GM12878 (cell line): ENCODE results near the gene LSAMP. TPM values are rescaled to one million over a fixed set of nuclear protein-coding genes. Genes with fewer than 3 reads are reported as not detected.

Experiments
- ATAC-seq: fragments of 200-7000 bp; cut with Tn5 transposase; 3 replicates; pipeline ENCODE4 v1.9.1; 2020; ENCODE audit warnings: mild to moderate bottlenecking, moderate library complexity
- BruUV-seq: library from RNA; stranded (reverse); fragments of 400-500 nt; replicated peaks from 2 replicates; lab custom pipeline; 2021; lab: Mats Ljungman, UMichigan
- CTCF ChIA-PET: fragments of 300-600 bp; sonication (Branson Sonifier 250); formaldehyde crosslinking; extraction: SDS; loops from one replicate; lab custom pipeline; 2021; ENCODE audit warnings: inconsistent platforms; lab: Yijun Ruan, JAX
- POLR2A ChIA-PET: fragments of 350-600 bp; formaldehyde crosslinking; extraction: SDS; loops from one replicate; lab custom pipeline; 2021; ENCODE audit warnings: inconsistent platforms; lab: Charles Lee
- RAD21 ChIA-PET: fragments of 300-600 bp; sonication (Branson Sonifier 250); formaldehyde crosslinking; loops from one replicate; lab custom pipeline; 2023; ENCODE audit warnings: antibody characterized with exemption; ENCODE audit not compliant: unreplicated experiment; lab: Charles Lee
- SMC1A ChIA-PET: fragments of 300-600 bp; sonication (Branson Sonifier 250); formaldehyde crosslinking; loops from one replicate; lab custom pipeline; 2023; ENCODE audit not compliant: unreplicated experiment, uncharacterized antibody; lab: Charles Lee
- DNase-seq: peaks from one replicate; pipeline ENCODE4 v3.0.0-alpha.2; 2011; ENCODE audit warnings: low read depth, low spot score
- FAIRE-seq: peaks from 3 replicates; lab custom pipeline; 2011; peaks lifted over from hg19 to GRCh38; lab: Jason Lieb, UNC
- H2AFZ ChIP-seq: 2 replicates; pipeline ENCODE4 v1.6.0; 2011; ENCODE audit warnings: low read depth, low read length, control low read depth; ENCODE audit not compliant: control insufficient read depth
- H3K27ac ChIP-seq: 2 replicates; pipeline ENCODE4 v1.5.1; 2011; ENCODE audit warnings: control low read depth; ENCODE audit not compliant: control insufficient read depth, insufficient read depth
- H3K27me3 ChIP-seq, 2 experiments: replicated peaks in 1 of 2; 2 replicates each; pipeline versions ENCODE4 v1.6.0 to v1.6.1; 2011; ENCODE audit warnings: low read length in 1 of 2; ENCODE audit not compliant: control insufficient read depth in 2 of 2, insufficient read depth in 2 of 2
- H3K36me3 ChIP-seq, 2 experiments: 2 replicates each; pipeline ENCODE4 v1.5.1; 2011; ENCODE audit warnings: low read length in 1 of 2; ENCODE audit not compliant: control insufficient read depth in 2 of 2, insufficient read depth in 2 of 2
- H3K4me1 ChIP-seq: 2 replicates; pipeline ENCODE4 v1.6.1; 2011; ENCODE audit warnings: mild to moderate bottlenecking, low read length, moderate library complexity, mixed read lengths; ENCODE audit not compliant: control insufficient read depth, insufficient read depth
- H3K4me2 ChIP-seq: 2 replicates; pipeline ENCODE4 v1.6.0; 2011; ENCODE audit warnings: control low read depth; ENCODE audit not compliant: control insufficient read depth, insufficient read depth
- H3K4me3 ChIP-seq: fragments of 200-600 bp; sonication (generic); 2 replicates; pipeline ENCODE4 v1.5.1; 2016
- H3K79me2 ChIP-seq: 2 replicates; pipeline ENCODE4 v1.6.0; 2011; ENCODE audit warnings: low read length; ENCODE audit not compliant: control insufficient read depth, insufficient read depth
- H3K9ac ChIP-seq: 2 replicates; pipeline ENCODE4 v1.8.0; 2011; ENCODE audit warnings: low read length, control low read depth, mixed read lengths; ENCODE audit not compliant: control insufficient read depth, insufficient read depth
- H3K9me3 ChIP-seq: replicated peaks from 3 replicates; pipeline ENCODE4 v1.5.1; 2011; ENCODE audit warnings: mild to moderate bottlenecking, low read length; ENCODE audit not compliant: control insufficient read depth, insufficient read depth
- H4K20me1 ChIP-seq: 2 replicates; pipeline ENCODE4 v1.6.0; 2011; ENCODE audit not compliant: control insufficient read depth, insufficient read depth
- ATF7 ChIP-seq: fragments of 450-650 bp; IDR thresholded peaks from 2 replicates; pipeline ENCODE4 v1.6.1; 2016; ENCODE audit warnings: low read depth, mild to moderate bottlenecking
- BACH1 ChIP-seq: fragments of 450-650 bp; IDR thresholded peaks from 2 replicates; pipeline ENCODE4 v1.6.1; 2017; ENCODE audit warnings: mild to moderate bottlenecking, borderline replicate concordance
- HDAC6 ChIP-seq: fragments of 200-600 bp; sonication (generic); IDR thresholded peaks from one replicate; pipeline ENCODE4 v1.8.0; 2017; ENCODE audit warnings: antibody characterized with exemption; ENCODE audit not compliant: unreplicated experiment
- IRF4 ChIP-seq: IDR thresholded peaks from 2 replicates; pipeline ENCODE4 v1.6.1; 2011; ENCODE audit warnings: low read depth, low read length
- MTA2 ChIP-seq: fragments of 450-650 bp; IDR thresholded peaks from 2 replicates; pipeline ENCODE4 v1.6.1; 2016; ENCODE audit warnings: low read depth, mild to moderate bottlenecking, moderate library complexity
- NBN ChIP-seq: fragments of 450-650 bp; IDR thresholded peaks from 2 replicates; pipeline ENCODE4 v1.6.1; 2016
- NFXL1 ChIP-seq: fragments of 450-650 bp; IDR thresholded peaks from 2 replicates; pipeline ENCODE4 v1.6.1; 2017; ENCODE audit warnings: antibody characterized with exemption, mild to moderate bottlenecking, borderline replicate concordance
- RBBP5 ChIP-seq: fragments of 200-600 bp; sonication (generic); conservative IDR thresholded peaks from 2 replicates; pipeline ENCODE4 v1.6.1; 2016
- RELA ChIP-seq: fragments of 450-650 bp; IDR thresholded peaks from 2 replicates; pipeline ENCODE4 v1.8.0; 2014; ENCODE audit warnings: borderline replicate concordance; ENCODE audit not compliant: partially characterized antibody
- TCF7 ChIP-seq: IDR thresholded peaks from 2 replicates; pipeline ENCODE4 v1.6.1; 2014; ENCODE audit warnings: antibody characterized with exemption, borderline replicate concordance
- ZBTB33 ChIP-seq: fragments of 450-650 bp; IDR thresholded peaks from 2 replicates; pipeline ENCODE4 v1.6.1; 2017; ENCODE audit warnings: mild to moderate bottlenecking
- ZZZ3 ChIP-seq: IDR thresholded peaks from 2 replicates; pipeline ENCODE4 v1.6.1; 2011; ENCODE audit warnings: low read depth; ENCODE audit not compliant: control insufficient read depth, insufficient read length
- WGBS: methylation state at CpG from one replicate; pipeline ENCODE4 v1.1.6; 2016; ENCODE audit warnings: low lambda C conversion rate; ENCODE audit not compliant: insufficient replicate concordance, insufficient coverage; ENCODE audit errors: missing lambda C conversion rate; 5-methylcytosine and 5-hydroxymethylcytosine counted together
- in situ Hi-C: fragments of 300-500 bp; cut with MboI; formaldehyde crosslinking; loops from 9 replicates; pipeline ENCODE4 v1.14.3; 2018; ENCODE audit warnings: mixed read lengths
- intact Hi-C: fragments of 100-400 bp; cut with micrococcal nuclease; formaldehyde crosslinking; loops from one replicate; pipeline ENCODE4 v1.14.2; 2022; ENCODE audit not compliant: unreplicated experiment
- polyA plus RNA-seq, 11 experiments: library from polyadenylated mRNA; depleted of rRNA in 4 of 11; unstranded in 6 of 11; stranded (reverse) in 5 of 11; fragments of >200 nt; fragmentation: Nextera tagmentation in 4 of 11; fragmentation: Illumina TruSeq in 1 of 11; extraction: Ambion mirVana in 4 of 11; extraction: Trizol in 1 of 11; gene quantifications; 1 replicate in 1 of 11; 2 replicates in 10 of 11; pipeline versions ENCODE4 v1.2.1 to v1.2.3, GENCODE V29; 2011 to 2016; ENCODE audit warnings: inconsistent platforms in 2 of 11, missing spikeins in 2 of 11, low read depth in 1 of 11
- total RNA-seq, 4 experiments: library from RNA; depleted of rRNA in 3 of 4; stranded (reverse); fragments of >200 nt in 3 of 4; fragmentation: Illumina TruSeq in 1 of 4; extraction: Trizol in 1 of 4; gene quantifications; 2 replicates each; pipeline versions ENCODE4 v1.2.1 to v1.2.3, GENCODE V29; 2013 to 2021
- TF ChIP-seq, protein P1 (sequence below): IDR thresholded peaks from 2 replicates; pipeline ENCODE4 v1.6.1; 2011; ENCODE audit warnings: mild to moderate bottlenecking, low read depth, low read length, moderate library complexity; ENCODE audit not compliant: insufficient replicate concordance
- TF ChIP-seq, protein P2 (sequence below), 3 experiments: IDR thresholded peaks in 2 of 3; conservative IDR thresholded peaks in 1 of 3; 2 replicates each; pipeline ENCODE4 v1.5.1; 2011; ENCODE audit warnings: low read depth in 3 of 3, low read length in 3 of 3, mild to moderate bottlenecking in 3 of 3, control low read depth in 2 of 3, moderate library complexity in 2 of 3, inconsistent platforms in 1 of 3, mixed read lengths in 1 of 3; ENCODE audit not compliant: control insufficient read depth in 2 of 3, insufficient read depth in 1 of 3; ENCODE audit errors: extremely low read depth in 1 of 3

The LSAMP gene
- total and polyA plus RNA-seq, 10 of the 15 experiments (the other 5 are each of a cell fraction or from before 2014, with no cell fraction given): 2.0 to 12.7 (median 6.5) TPM

DNA sequence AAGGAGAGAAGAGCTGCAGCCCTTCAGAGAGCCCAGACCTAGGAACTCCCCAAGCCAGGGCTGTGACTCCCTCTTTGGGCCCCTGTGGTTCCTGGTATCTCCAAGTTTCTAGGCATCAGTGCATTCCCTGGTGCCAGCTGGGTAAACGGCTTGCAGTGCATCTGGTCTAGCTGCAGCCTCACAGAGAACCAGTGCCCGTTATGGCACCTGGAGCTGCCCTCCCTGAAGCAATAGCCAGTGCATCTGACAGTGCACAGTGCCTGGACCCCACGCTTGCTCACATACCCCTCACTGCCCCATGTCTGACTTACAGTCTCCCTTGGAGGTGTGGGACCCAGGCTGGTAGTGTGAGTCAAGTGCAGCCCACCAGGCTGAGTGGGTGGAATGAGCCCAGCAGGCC is 52.1 kb downstream of the LSAMP start:
- no peak for ATAC-seq
- no peak for TF ChIP-seq HDAC6
- TF ChIP-seq IRF4: no peak
- TF ChIP-seq RELA: no peak
- no peak for TF ChIP-seq MTA2
- BruUV-seq: no TSS peak
- ChIA-PET RAD21 (no interaction called here), CTCF (interaction anchor here (1.1 kb wide), 1 partner anchor 8 kb away, joined by 4 read pairs; no protein-coding TSS in a partner anchor), POLR2A (interaction anchor here (1.6 kb wide), 1 partner anchor 17 kb away, joined by 6 read pairs; no protein-coding TSS in a partner anchor), SMC1A (interaction anchor here (3.4 kb wide), 1 partner anchor 10 kb away, joined by 22 read pairs; no protein-coding TSS in a partner anchor)
- H3K4me1 ChIP-seq: no peaks in the 10 kb centered on the region
- FAIRE-seq: no peak
- no peaks in the 10 kb centered on the region for H3K79me2 ChIP-seq
- no peak overlapping the region for H3K4me2 ChIP-seq
- H4K20me1 ChIP-seq: no peaks in the 10 kb centered on the region
- intact Hi-C loops: no loop called here
- H3K36me3 ChIP-seq: no peaks in the 10 kb centered on the region
- H3K9me3 ChIP-seq: no peaks in the 10 kb centered on the region; the same call in 2 of the 3 replicates
- H3K9ac ChIP-seq: no peak overlapping the region
- H3K27me3 ChIP-seq: no peaks in the 10 kb centered on the region
- DNase-seq: no peak
- no peak overlapping the region for H3K27ac ChIP-seq
- WGBS: 3% methylated on average over 3 of the region's 3 CpGs
- no peak overlapping the region for H3K4me3 ChIP-seq
- no peak overlapping the region for H2AFZ ChIP-seq
- in situ Hi-C loops: no loop called here

DNA sequence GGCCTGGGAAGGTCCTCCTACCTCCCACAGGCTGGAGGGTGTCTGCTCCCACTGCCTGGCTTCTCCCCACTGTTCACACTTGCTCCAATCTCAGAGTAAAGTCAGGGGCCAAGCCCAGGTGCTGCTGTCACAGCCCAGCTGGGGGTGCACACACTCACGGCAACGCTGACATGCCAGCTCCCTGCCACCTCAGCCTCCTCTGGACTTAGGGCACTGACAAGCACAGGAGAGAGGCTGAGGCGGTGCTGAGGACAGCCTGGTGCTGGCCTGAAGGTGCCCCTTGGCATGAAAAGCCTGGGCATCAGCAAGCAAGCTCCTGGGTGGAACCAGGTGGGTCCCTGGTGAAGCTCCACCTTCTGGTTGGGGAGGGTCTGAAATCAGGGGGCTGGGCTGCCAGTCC is 53.0 kb downstream of the LSAMP start:
- in situ Hi-C loops: no loop called here
- 19% methylated on average over 3 of the region's 3 CpGs for WGBS
- no peak for TF ChIP-seq RBBP5
- TF ChIP-seq, protein P1, sequence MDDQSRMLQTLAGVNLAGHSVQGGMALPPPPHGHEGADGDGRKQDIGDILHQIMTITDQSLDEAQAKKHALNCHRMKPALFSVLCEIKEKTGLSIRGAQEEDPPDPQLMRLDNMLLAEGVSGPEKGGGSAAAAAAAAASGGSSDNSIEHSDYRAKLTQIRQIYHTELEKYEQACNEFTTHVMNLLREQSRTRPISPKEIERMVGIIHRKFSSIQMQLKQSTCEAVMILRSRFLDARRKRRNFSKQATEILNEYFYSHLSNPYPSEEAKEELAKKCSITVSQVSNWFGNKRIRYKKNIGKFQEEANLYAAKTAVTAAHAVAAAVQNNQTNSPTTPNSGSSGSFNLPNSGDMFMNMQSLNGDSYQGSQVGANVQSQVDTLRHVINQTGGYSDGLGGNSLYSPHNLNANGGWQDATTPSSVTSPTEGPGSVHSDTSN: no peak
- TF ChIP-seq ZBTB33: no peak
- no peak for TF ChIP-seq NFXL1
- no peak for TF ChIP-seq ATF7
- TF ChIP-seq ZZZ3: no peak
- TF ChIP-seq TCF7: no peak
- no peak for TF ChIP-seq BACH1
- TF ChIP-seq NBN: no peak
- TF ChIP-seq, protein P2, sequence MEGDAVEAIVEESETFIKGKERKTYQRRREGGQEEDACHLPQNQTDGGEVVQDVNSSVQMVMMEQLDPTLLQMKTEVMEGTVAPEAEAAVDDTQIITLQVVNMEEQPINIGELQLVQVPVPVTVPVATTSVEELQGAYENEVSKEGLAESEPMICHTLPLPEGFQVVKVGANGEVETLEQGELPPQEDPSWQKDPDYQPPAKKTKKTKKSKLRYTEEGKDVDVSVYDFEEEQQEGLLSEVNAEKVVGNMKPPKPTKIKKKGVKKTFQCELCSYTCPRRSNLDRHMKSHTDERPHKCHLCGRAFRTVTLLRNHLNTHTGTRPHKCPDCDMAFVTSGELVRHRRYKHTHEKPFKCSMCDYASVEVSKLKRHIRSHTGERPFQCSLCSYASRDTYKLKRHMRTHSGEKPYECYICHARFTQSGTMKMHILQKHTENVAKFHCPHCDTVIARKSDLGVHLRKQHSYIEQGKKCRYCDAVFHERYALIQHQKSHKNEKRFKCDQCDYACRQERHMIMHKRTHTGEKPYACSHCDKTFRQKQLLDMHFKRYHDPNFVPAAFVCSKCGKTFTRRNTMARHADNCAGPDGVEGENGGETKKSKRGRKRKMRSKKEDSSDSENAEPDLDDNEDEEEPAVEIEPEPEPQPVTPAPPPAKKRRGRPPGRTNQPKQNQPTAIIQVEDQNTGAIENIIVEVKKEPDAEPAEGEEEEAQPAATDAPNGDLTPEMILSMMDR (IDR thresholded peaks at IDR 0.05 in 2 of 3, conservative IDR thresholded peaks at IDR 0.05 in 1 of 3; ENCODE audit: control insufficient read depth in 2 of 3, extremely low read depth in 1 of 3, insufficient read depth in 1 of 3, low read depth in 3 of 3, low read length in 3 of 3): no peak

More for the DNA sequence above, 53.0 kb downstream of the LSAMP start:
- Histone ChIP-seq H3K27ac (no peak overlapping the region), H2AFZ (no peak overlapping the region), H3K4me1 (no peaks in the 10 kb centered on the region), H3K36me3 (no peaks in the 10 kb centered on the region), H3K9me3 (no peaks in the 10 kb centered on the region; the same call in 2 of the 3 replicates), H3K4me2 (no peak overlapping the region), H3K27me3 (no peaks in the 10 kb centered on the region), H3K79me2 (no peaks in the 10 kb centered on the region), H3K9ac (no peak overlapping the region), H4K20me1 (no peaks in the 10 kb centered on the region), H3K4me3 (no peak overlapping the region)
- DNase-seq (no peak), FAIRE-seq (no peak), ATAC-seq (no peak)
- ChIA-PET SMC1A (interaction anchor here (3.4 kb wide), 1 partner anchor 9 kb away, joined by 22 read pairs; no protein-coding TSS in a partner anchor), CTCF (no interaction called here), RAD21 (no interaction called here), POLR2A (interaction anchor here (1.6 kb wide), 1 partner anchor 18 kb away, joined by 6 read pairs; no protein-coding TSS in a partner anchor)
- no TSS peak for BruUV-seq
- intact Hi-C loops: no loop called here
